HG03135 (cell line): ENCODE results near the gene CTBP1.

Source experiments
- ATAC-seq: cut with Tn5 transposase; IDR thresholded peaks from one replicate; pipeline ENCODE4 v1.9.1; 2021; ENCODE audit warnings: mild to moderate bottlenecking, moderate library complexity; ENCODE audit not compliant: unreplicated experiment

Gene CTBP1

GRCh38 chr4:1225272-1226143 lies 23.4 kb downstream of the CTBP1 start:
- ATAC-seq: no peak

- no peak for ATAC-seq
These were observed 24.8 kb downstream of the CTBP1 start for GRCh38 chr4:1223841-1224809.

GRCh38 chr4:1222938-1223690 lies 25.8 kb downstream of the CTBP1 start:
- ATAC-seq: no peak

GRCh38 chr4:1222036-1222789 lies 26.7 kb downstream of the CTBP1 start:
- ATAC-seq: no peak

- no peak for ATAC-seq
These were observed 27.6 kb downstream of the CTBP1 start for GRCh38 chr4:1221155-1221870.

DNA sequence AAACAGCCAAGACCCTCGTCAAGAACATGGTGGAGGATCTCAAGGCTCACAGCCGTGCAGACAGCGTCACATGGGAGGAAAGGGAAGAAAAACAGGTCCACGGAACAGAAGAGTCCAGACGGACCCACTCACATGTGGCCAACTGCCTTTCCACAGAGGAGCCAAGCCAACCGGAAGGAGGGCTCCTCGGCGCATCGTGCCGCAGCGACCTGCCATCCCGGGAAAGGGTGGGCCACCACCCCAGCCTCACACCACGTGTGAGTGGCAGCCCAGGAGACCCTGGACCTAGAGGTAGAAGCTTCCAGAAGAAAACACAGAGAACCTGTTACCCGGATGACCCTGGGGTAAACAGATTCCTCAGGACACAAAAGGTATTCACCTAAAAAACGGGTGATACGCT lies 28.4 kb downstream of the CTBP1 start:
- ATAC-seq: no peak

GRCh38 chr4:1219566-1219950 lies 29.4 kb downstream of the CTBP1 start:
- ATAC-seq: no peak

GRCh38 chr4:1218634-1219565 lies 30.0 kb downstream of the CTBP1 start:
- ATAC-seq: peak; percentile 52

GRCh38 chr4:1217366-1217765 lies 31.6 kb downstream of the CTBP1 start:
- no peak for ATAC-seq

DNA sequence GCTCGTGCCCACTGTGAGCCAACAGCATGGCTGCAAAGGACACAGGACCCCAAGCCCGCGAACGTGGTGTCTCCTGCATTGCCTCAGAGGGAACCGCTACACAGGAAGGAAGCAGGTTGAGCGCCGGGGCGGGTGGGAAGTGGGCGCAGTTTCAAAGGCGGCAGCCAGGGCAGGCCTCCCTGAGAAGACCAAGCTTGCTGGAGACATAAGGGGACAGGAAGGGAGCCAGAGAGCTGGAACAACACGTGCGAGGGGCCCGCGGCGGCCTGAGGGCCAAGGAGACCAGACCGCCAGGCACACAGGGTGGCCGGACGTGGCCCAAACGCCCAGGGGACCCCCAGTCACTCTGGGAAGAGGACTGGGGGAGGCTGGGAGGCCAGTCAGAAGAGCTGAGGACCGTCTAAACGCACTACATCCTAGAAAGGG lies 32.0 kb downstream of the CTBP1 start:
- no peak for ATAC-seq

GRCh38 chr4:1216076-1216614 lies 32.8 kb downstream of the CTBP1 start:
- no peak for ATAC-seq

DNA sequence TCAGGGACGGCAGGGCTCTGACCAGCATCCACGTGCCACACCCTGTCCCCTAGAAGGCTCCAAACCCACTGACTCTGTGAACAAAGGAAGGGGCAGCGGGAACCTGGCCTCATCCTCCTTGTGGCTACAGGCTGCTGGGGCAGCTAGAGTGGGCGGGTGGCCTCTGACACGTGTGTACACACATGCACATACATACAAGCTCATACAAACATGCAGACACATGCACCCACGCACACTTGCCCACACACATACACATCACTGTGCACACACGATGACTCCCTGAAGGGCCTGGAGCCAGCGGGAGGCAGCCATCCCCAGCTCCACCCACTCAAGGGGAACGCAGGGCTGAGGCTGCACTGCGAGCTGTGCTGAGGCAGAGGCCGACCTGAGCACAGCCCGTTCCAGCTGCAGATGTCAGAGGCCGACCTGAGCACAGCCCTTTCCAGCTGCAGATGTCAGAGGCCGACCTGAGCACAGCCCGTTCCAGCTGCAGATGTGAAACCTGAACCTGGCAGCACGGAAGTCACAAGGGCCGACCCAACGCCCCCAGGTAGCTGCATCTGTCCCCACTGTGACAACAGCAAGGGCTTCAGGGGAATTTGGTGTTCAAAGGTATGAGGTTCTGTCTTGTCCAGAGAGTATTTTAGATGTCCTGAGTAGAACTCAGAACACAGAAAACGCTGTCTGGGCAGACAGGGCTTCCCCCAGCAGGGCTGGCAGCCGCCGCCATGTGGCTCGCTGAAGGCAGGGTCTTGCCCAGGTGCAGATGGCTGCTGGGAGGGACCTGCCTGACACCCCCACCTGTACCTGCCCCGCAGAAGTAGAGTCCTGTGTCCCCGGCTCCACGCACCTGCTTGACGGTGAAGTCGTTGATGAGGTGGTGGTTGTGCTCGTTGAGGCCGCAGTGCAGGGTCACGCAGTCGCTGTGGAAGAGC lies 33.5 kb downstream of the CTBP1 start:
- ATAC-seq: peak; percentile 35

- ATAC-seq: no peak
These were observed 34.5 kb downstream of the CTBP1 start for GRCh38 chr4:1214101-1215095.

DNA sequence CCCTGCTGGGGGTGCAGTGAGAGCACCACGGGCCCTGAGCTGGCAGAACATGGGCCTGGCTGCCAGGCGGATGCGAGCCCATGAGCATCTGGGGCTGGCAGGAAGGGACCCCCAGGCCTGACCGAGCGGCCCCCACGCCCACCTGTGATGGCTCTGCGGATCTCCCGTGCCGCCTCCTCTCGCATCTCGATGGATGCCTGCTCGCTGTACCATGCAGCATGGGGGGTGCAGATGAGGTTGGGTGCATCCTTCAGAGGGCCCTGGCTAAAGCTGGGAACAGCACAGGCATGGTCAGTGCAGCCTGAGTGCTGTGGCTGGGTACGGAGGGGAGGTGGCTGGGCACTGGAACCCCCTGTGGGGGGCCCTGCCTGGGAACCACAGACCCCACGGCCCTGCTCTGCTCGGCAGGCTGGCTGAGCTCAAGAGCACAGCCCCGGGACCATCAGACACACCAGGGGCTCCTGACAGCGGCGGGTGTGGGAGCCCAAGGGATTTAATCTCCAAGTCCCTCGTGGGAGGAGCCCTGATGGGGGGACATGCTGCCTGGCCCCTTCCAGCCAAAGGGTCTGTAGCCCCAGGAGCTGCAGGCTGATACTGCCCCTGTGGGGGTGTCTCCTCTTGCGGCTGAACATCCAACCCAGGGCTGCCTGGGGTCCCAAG lies 35.5 kb downstream of the CTBP1 start:
- no peak for ATAC-seq

GRCh38 chr4:1212546-1213335 lies 36.2 kb downstream of the CTBP1 start:
- ATAC-seq: no peak
